GM18951 (cell line): ENCODE measurements around the gene YBX2.
A peak's percentile ranks its signal among the peaks of the same experiment; 100 is the strongest.
"Not testable (repeated sequence)": the region's sequence is repeated elsewhere in the genome, so short reads cannot be mapped to it uniquely, and the experiment has no call there.

Source experiments
- POLR2A ChIP-seq: IDR thresholded peaks from 4 replicates; pipeline ENCODE4 v1.6.1; 2011; ENCODE audit warnings: mild to moderate bottlenecking; ENCODE audit not compliant: insufficient read length, insufficient read depth; ENCODE audit errors: extremely low read depth
- in situ Hi-C: fragments of 300-500 bp; cut with MboI; formaldehyde crosslinking; loops from one replicate; pipeline ENCODE4 v1.12.0; 2022; ENCODE audit warnings: low sequenced_read_pairs, mixed read lengths, inconsistent platforms; ENCODE audit not compliant: unreplicated experiment

YBX2 gene

DNA sequence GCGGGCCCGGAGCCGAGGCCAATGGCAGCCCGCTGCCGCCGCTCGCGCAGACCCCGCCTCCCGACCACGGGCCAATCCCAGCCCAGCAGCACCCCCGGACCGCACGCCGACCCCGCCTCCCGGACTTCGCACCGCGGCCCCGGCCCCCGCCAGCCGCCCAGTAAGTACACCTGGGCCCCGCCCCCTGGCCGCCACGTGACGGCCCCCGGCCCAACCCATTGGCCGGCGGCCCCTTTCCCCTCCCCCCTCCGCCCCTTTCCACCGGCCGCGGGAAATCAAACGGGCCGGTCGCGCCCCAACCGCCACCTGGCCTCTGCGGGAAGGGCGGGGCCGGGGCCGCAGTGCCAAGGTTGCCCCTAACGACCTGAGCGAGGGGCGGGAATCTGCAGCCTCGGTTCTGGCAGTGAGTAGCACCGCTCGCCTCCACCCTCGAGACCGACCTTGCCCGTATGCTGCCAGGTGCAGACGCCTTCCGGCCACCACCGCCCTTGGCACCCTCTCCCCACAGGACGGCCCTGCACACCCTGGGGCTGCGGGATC, at the start of gene YBX2:
Gene YBX2, minus strand, starts transcription at position 26 of the 540 bp plus-strand sequence. CDS start 139 bp downstream, outside the sequence.
- in situ Hi-C loops: no loop called here

DNA sequence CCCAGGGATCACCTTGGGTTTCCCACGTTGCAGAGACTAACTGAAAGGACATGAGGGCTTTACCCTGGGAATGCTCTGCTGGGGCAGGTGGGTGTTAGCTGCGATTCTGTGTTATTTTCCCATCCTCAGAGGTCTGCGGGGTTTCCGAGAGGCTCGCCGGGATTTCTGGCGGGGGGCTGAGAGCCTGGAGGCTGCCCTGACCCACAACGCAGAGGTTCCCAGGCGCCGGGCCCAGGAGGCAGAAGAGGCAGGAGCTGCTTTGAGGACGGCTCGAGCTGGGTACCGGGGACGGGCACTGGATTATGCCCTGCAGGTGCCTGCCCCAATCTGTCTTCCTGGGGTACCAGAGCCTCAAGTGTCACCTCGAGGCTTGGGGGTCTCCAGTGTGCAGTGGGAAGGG, 48.8 kb upstream of the YBX2 start:
- in situ Hi-C loops: no loop called here
- no peak for TF ChIP-seq POLR2A

More for the DNA sequence above, at the start of gene YBX2:
- no peak for TF ChIP-seq POLR2A

DNA sequence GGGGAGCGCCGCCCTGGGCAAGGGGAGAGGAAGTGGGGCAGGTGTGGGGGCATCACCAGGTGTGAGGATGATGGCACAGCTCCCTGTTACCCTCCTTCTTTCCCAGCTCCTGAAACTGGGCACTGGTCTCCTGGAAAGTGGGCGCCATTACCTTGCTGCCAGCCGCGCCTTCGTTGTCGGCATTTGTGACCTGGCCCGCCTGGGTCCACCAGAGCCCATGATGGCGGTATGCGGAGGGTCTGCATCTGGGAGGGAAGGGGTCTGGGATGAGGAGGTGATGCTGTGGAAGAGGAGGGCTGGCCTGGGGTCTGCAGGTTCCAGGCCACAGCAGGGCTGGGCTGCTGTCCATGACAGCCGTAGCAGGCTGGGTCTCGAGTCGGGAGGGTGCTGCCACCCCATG, 47.4 kb upstream of the YBX2 start:
- TF ChIP-seq POLR2A: no peak
- in situ Hi-C loops: no loop called here

DNA sequence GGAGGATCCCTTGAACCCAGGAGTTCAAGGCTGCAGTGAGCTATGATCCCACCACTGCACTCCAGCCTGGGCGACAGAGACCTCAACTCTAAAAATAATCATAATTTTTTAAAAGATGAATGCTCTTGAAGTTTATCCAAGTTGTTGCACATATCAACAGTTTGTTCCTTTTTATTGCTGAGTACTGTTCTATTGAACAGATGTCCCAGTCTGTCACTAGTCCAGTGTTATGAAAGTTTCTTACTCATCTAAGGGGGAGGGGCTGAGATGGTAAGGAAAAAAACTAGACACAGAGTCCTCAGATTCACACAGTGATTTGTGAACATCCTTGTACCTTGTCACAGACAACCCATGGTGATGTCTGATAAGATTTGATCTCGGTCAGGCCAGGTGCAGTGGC, 45.7 kb upstream of the YBX2 start:
- TF ChIP-seq POLR2A: no peak

DNA sequence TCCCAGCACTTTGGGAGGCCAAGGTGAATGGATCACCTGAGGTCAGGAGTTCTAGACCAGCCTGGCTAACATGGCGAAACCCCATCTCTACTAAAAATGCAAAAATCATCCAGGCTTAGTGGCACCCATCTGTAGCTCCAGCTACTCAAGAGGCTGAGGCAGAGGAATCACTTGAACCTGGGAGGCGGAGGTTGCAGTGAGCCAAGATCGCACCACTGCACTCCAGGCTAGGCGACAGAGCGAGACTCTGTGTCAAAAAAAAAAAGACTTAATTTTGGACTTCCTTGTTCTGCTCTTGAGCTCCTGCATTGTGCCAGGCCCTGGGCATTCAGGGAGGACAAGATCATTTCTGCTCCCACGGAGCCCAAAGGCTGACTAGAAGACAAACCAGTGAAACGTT, 43.2 kb upstream of the YBX2 start:
- in situ Hi-C loops: not testable (repeated sequence)

More for the DNA sequence above, 45.7 kb upstream of the YBX2 start:
- in situ Hi-C loops: no loop called here

DNA sequence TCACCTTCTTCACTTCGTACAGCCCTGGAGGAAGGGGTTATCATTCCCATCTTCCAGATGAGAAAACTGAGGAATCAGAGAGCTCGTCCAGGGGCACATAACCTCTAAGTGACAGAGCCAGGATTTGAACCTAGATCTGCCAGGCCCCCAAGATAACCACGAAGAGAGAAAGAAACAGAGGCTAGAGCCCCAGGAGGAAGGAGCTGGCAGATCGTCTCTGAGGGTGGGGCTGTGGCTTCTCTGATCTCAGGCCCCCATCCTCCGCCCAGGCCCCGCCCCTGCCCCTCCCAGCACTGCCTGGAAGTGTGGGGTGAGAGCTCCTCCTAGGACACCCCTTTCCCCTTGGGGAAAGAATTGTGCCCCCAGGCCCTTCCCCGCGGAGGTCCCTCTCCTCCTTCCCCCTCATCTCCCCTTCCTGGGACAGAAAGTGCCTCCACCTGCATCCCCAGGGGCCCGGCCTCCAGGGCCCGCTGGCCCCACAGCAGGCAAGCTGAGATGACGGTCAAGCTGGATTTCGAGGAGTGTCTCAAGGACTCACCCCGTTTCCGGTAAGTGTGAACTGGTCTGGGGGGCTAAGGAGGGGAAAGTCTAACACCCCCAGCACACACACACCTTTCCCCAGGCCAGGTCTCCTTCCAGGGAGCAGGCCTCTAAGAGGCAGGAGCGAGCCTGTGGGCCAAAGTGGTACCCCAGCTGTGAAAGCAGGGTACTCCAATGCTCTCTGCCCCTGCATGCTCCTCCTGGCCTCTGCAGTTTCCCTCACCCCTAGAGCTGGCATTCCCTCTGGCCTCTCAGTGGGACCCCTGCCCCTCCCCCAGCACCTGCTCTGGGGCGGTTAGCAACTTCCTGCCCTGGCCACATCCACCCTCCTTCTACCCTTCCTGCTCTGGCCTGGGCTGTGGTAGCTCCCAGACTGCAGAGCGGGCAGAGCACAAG, 42.1 kb upstream of the YBX2 start, which contains the start of gene ACAP1:
Gene ACAP1, plus strand, starts transcription at position 290 of the 936 bp plus-strand sequence. Its CDS starts 206 bp downstream, at position 496.
- in situ Hi-C loops: no loop called here
- TF ChIP-seq POLR2A: peak; percentile 62

DNA sequence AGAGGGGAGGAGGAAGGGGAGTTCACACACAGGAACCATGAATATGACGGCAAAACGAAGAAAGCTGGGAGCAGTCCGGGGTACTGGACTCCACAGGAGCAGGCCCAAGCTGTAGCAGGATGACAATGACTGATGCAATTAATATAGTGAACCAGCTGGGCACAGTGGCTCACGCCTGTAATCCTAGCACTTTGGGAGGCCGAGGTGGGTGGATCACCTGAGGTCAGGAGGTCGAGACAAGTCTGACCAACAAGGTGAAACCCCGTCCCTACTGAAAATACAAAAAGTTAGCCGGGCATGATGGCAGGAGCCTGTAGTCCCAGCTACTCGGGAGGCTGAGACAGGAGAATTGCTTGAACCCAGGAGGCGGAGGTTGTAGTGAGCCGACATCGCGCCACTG, 41.3 kb upstream of the YBX2 start:
- in situ Hi-C loops: not testable (repeated sequence)

DNA sequence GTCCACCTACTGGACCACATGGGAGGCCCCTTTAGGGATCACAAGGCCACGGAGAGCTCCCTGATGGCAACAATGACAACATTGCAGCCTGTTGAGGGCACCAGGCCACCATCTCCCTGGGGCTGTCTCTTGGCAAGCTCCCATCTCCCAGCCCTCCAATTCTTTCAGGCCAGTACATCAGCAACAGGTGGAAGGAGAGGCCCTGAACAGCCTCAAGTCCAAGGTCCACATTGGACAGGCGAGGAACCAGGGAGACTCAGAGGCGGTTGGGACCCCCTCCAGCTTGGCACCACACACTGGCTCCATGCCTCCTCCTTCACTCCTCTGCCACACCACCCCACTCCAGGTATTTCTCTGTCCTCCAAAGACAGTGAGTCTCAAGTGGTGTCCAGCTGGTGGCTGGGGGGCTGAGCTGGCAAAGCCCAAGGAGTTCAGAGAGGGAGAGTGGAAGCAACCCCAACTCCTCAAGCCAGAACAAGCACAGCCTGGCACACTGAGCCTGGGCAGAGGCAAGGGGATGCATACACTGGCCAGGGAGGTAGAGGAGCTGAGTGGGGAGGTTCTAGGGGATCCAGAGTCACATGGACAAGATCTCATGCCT, 40.6 kb upstream of the YBX2 start:
- TF ChIP-seq POLR2A: no peak
- in situ Hi-C loops: no loop called here

DNA sequence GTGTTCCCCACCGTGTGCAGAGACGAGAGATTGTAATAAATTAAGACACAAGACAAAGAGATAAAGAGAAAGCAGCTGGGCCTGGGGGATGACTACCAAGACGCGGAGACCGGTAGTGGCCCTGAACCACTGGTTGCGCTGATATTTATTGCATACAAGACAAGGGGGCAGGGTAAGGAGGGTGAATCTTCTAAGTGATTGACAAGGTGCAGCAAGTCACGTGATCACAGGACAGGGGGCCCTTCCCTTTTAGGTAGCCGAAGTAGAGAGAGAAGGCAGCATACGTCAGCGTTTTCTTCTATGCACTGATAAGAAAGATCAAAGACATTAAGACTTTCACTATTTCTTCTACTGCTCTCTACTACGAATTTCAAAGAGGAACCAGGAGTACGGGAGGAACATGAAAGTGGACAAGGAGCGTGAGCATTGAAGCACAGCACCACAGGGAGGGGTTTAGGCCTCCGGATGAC, 38.2 kb upstream of the YBX2 start:
- in situ Hi-C loops: not testable (repeated sequence)

DNA sequence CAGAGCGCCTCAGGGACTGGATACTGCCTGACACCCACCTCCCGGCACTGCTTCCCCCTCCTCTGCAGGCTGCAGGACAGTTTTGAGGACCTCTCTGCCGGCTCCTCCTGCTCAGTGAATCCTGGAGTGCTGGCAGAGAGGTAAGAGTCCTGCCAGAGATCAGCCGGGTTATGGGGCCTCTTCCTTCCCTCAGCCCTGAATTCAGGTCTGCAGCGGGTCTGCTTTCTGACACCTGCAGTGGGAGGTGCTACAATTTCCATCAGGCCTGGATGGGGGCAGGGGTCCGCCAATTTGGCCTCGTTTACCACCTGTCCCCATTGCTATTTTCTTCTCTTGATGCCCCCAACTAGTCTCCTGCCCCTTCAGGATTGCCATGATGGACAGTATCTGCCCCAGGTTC, 37.7 kb upstream of the YBX2 start:
- in situ Hi-C loops: no loop called here
- no peak for TF ChIP-seq POLR2A

DNA sequence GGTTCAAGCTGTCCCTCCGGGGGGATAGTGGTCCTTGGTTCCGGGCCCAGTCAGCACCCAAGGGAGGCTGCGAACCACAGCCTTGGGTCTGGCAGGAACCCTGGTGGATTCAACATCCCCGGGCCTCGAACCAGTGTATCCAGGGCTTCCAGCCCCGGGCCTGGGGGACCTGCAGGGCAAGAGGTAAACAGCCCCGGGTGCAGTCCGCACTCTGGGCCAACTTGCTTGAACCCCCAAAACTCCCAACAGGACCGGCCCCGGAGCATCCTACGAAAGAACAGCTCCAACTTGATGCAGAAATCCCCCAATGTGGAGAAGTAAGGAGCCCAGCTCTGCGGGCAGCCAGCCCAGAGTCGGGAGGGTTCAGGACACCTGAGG, 36.2 kb upstream of the YBX2 start:
- no peak for TF ChIP-seq POLR2A
- in situ Hi-C loops: no loop called here

DNA sequence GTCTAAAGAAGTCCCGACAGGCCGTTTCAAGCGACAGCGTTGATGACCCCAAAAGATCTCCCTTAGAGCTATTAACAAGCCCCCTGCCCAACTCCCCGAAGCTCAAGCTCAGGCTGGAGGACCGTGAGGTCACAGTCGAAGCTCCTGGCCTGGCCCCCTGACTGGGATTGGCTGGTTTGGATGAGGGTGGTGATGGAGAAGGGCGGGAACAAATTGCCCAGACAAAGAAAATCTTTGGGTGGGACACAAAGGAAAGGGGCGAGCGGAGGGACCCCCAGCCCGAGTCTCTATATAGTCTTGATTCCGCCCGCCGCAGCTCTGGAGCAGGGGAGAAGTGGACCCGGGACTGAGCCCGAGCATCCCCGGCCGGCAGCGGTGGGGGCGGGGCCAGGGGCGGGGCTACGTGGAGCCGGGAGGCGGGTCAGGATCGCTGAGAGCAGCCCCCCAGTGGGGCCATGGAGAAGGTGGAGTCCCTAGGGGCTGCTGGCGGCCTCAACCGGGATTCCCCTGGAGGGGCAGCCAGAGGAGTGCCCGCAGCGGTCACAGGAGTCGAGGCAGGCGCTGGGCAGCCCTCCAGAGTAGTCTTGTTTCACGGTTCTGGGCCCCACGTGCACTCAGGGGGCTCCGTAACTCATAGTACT, 35.7 kb upstream of the YBX2 start:
- in situ Hi-C loops: no loop called here
- TF ChIP-seq POLR2A: peak; percentile 52

DNA sequence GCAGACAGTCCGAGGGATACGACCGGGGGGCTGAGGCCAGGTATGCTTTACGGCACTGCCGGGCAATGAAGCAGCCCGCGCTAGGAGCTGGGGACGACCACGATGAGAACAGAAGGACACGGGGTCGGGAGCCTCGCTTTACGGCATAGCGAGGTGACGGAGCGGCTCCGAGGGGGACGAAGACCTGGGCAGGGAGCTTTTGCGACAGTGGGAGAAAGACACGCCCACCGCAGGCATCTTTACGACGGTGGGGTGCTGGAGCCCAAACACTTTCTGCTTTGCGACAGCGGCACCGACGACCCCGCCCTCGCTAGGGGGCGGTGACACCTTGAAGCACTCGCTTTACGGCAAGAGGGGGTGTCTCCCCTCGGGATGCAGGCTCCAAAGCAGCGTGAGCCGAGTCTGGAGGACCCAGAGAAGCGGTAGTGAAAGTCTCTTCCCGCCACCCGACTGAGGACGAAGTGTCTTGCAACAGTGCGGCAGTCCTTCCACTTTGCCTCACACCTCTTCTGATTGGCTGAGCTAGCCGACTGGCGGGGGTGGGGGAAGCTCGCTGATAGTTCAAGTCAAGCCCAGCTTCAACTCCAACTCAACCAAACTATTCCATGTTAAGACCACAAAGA, 35.0 kb upstream of the YBX2 start:
- TF ChIP-seq POLR2A: peak; percentile 75
- in situ Hi-C loops: no loop called here
